ENCODE measurements around the gene FRMD4A. TPM values are rescaled to one million over a fixed set of nuclear protein-coding genes. Genes with fewer than 3 reads are reported as not detected.

FRMD4A gene
- total RNA-seq, 4 donors from 2014 or later, result 13.7 to 27.2 (median 19.6) TPM

GRCh38 chr10:14333606-14334005 lies 2.9 kb upstream of the FRMD4A start:
- H3K4me1 ChIP-seq, result peaks cover 0 to 21% (median 4%) of the 10 kb centered on the region in 3 donors
- WGBS, 2 donors (ENCODE audit: low coverage in 1 of 2), result 76 to 86% methylated on average over 1 to 2 of the region's 2 CpGs
- H3K9me3 ChIP-seq, result no peaks in the 10 kb centered on the region
- TF ChIP-seq, protein P1, sequence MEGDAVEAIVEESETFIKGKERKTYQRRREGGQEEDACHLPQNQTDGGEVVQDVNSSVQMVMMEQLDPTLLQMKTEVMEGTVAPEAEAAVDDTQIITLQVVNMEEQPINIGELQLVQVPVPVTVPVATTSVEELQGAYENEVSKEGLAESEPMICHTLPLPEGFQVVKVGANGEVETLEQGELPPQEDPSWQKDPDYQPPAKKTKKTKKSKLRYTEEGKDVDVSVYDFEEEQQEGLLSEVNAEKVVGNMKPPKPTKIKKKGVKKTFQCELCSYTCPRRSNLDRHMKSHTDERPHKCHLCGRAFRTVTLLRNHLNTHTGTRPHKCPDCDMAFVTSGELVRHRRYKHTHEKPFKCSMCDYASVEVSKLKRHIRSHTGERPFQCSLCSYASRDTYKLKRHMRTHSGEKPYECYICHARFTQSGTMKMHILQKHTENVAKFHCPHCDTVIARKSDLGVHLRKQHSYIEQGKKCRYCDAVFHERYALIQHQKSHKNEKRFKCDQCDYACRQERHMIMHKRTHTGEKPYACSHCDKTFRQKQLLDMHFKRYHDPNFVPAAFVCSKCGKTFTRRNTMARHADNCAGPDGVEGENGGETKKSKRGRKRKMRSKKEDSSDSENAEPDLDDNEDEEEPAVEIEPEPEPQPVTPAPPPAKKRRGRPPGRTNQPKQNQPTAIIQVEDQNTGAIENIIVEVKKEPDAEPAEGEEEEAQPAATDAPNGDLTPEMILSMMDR (IDR thresholded peaks at IDR 0.05), result no peak
- TF ChIP-seq POLR2AphosphoS5 (IDR thresholded peaks at IDR 0.05), result no peak
- TF ChIP-seq EP300 (IDR thresholded peaks at IDR 0.05), result no peak
- TF ChIP-seq POLR2A (IDR thresholded peaks at IDR 0.05), result no peak
- H3K27me3 ChIP-seq, result no peaks in the 10 kb centered on the region
- no peaks in the 10 kb centered on the region for H3K36me3 ChIP-seq
- no peak overlapping the region for H3K27ac ChIP-seq
- no peak for ATAC-seq
- no peak overlapping the region for H3K4me3 ChIP-seq

DNA sequence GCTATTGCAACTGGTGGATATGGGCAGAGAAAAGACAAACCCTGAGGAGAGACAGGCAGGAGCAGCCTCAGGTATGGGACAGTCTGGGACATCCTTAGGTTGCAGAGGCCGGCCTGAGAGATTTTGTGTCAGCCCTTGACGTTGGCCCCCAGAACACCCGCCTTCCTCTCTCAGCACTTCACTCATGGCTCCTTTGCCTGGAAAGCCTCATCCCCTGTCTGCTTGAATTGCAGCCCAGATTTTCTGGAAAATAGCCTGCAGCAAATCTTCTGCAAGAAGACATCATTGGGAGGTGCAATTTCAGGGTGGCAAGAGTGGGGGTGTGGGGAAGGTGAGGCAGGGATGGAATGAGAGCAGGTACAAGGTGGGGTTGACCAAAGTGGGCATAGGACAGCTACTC lies 2.2 kb upstream of the FRMD4A start:
- Histone ChIP-seq H3K4me3 (no peak overlapping the region), H3K36me3 (no peaks in the 10 kb centered on the region), H3K27ac (no peak overlapping the region), H3K27me3 (no peaks in the 10 kb centered on the region), H3K9me3 (no peaks in the 10 kb centered on the region), H3K4me1 (peaks cover 0 to 21% (median 4%) of the 10 kb centered on the region in 3 donors)
- ATAC-seq, result no peak
- 58 to 66% methylated on average over 3 of the region's 3 CpGs for WGBS, 2 donors (ENCODE audit: low coverage in 1 of 2)
- TF ChIP-seq EP300 (IDR thresholded peaks at IDR 0.05) (no peak), POLR2AphosphoS5 (IDR thresholded peaks at IDR 0.05) (no peak), POLR2A (IDR thresholded peaks at IDR 0.05) (no peak)
- TF ChIP-seq, protein P1 (IDR thresholded peaks at IDR 0.05), result no peak

DNA sequence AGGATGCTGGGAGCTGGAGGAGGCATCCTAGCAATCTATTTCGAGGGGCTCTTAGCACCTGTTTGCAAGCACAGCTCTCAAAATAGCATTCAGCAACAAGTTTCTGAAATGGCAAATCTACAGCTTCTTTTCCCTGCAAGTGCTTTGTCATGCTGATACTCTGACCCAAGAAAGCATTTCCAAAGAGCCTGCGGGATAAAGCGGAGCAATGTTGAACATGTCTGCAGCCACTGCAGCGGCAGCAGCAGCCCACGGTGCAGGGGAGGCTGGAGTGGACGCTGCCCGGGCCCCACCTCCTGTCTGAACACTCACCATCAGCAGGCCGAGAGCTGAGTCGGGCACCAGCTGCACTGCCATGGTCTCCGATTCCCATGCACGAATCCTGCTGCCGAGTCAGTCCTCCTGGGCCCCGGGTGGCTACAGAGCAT lies 964 bp downstream of the FRMD4A start:
- WGBS, 2 donors (ENCODE audit: low coverage in 1 of 2), result 14 to 34% methylated on average over 5 to 6 of the region's 13 CpGs
- Histone ChIP-seq H3K36me3 (no peaks in the 10 kb centered on the region), H3K9me3 (no peaks in the 10 kb centered on the region), H3K27me3 (peaks cover 8% of the 10 kb centered on the region), H3K27ac (peak overlapping the region in 1 of 4 donors; percentile 21), H3K4me1 (peaks cover 0 to 21% (median 4%) of the 10 kb centered on the region in 3 donors), H3K4me3 (peak overlapping the region in 1 of 2 donors; percentile 23)
- no peak for ATAC-seq
- no peak for TF ChIP-seq POLR2A (IDR thresholded peaks at IDR 0.05)
- no peak for TF ChIP-seq POLR2AphosphoS5 (IDR thresholded peaks at IDR 0.05)
- TF ChIP-seq, protein P1 (IDR thresholded peaks at IDR 0.05), result no peak
- no peak for TF ChIP-seq EP300 (IDR thresholded peaks at IDR 0.05)

- TF ChIP-seq EP300 (IDR thresholded peaks at IDR 0.05), result no peak
- TF ChIP-seq POLR2A (IDR thresholded peaks at IDR 0.05), result no peak
- TF ChIP-seq, protein P1 (IDR thresholded peaks at IDR 0.05), result no peak
- no peak for TF ChIP-seq POLR2AphosphoS5 (IDR thresholded peaks at IDR 0.05)
- Histone ChIP-seq H3K9me3 (no peaks in the 10 kb centered on the region), H3K4me1 (peaks cover 0 to 21% (median 4%) of the 10 kb centered on the region in 3 donors), H3K27ac (no peak overlapping the region), H3K4me3 (no peak overlapping the region), H3K27me3 (peaks cover 10% of the 10 kb centered on the region), H3K36me3 (no peaks in the 10 kb centered on the region)
- no peak for ATAC-seq
- WGBS, 2 donors (ENCODE audit: low coverage in 1 of 2), result 73 to 85% methylated on average over 4 to 5 of the region's 6 CpGs
These were observed 1.6 kb downstream of the FRMD4A start for GRCh38 chr10:14328881-14329672.

- Histone ChIP-seq H3K27ac (no peak overlapping the region), H3K9me3 (no peaks in the 10 kb centered on the region), H3K4me3 (no peak overlapping the region), H3K36me3 (no peaks in the 10 kb centered on the region), H3K4me1 (peaks cover 0 to 16% (median 4%) of the 10 kb centered on the region in 3 donors), H3K27me3 (peaks cover 10% of the 10 kb centered on the region)
- TF ChIP-seq POLR2A (IDR thresholded peaks at IDR 0.05), result no peak
- TF ChIP-seq EP300 (IDR thresholded peaks at IDR 0.05), result no peak
- TF ChIP-seq, protein P1 (IDR thresholded peaks at IDR 0.05), result no peak
- TF ChIP-seq POLR2AphosphoS5 (IDR thresholded peaks at IDR 0.05), result no peak
- 66 to 77% methylated on average over 4 of the region's 4 CpGs for WGBS, 2 donors (ENCODE audit: low coverage in 1 of 2)
- no peak for ATAC-seq
These were observed 3.2 kb downstream of the FRMD4A start for GRCh38 chr10:14327527-14327926.
